UCSD-AML1 (cell line): ENCODE data around the gene DBNDD1.

ENCODE experiments used
- DNase-seq: peaks from one replicate; lab custom pipeline; 2025; ENCODE audit not compliant: unreplicated experiment; lab: John Stamatoyannopoulos, UW

The DBNDD1 gene

GRCh38 chr16:89965447-89966225 is 53.6 kb downstream of the DBNDD1 start:
- DNase-seq: no peak

DNA sequence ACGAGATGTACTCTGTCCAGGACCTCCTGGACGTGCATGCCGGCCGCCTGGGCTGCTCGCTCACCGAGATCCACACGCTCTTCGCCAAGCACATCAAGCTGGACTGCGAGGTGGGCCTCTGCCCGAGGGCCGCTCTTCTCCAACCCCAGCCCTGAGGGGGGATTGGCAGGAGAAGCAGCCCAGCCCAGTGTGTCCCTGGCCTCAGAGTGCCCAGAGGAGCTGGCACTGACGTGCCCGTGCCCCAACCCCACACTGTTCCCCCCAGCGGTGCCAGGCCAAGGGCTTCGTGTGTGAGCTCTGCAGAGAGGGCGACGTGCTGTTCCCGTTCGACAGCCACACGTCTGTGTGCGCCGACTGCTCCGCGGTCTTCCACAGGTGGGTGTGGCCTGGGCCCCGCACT is 55.1 kb downstream of the DBNDD1 start:
- no peak for DNase-seq

- DNase-seq: no peak
These were observed 56.3 kb downstream of the DBNDD1 start for GRCh38 chr16:89962754-89963498.

- DNase-seq: no peak
These were observed 57.3 kb downstream of the DBNDD1 start for GRCh38 chr16:89961920-89962319.

DNA sequence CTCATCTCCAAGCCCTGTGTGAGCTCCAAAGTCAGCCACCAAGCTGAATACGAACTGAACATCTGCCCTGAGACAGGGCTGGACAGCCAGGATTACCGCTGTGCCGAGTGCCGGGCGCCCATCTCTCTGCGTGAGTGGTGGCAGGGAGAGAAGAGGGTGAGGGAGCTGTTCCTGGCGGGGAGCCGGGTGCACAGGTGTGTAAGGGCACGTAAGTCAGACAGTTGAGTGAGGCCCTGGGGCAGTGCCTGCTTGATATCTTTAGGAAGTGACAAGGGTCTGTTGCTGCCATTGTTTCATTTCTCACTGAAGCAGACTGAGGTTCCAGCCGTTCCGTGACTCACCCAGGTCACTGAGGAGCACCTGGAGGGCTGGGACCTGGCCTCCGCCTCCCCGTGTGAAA is 58.3 kb downstream of the DBNDD1 start:
- DNase-seq: no peak

GRCh38 chr16:89958596-89958995 is 60.7 kb downstream of the DBNDD1 start:
- DNase-seq: no peak

- peak; percentile 33 for DNase-seq
These were observed 61.2 kb downstream of the DBNDD1 start for GRCh38 chr16:89958068-89958467.

- DNase-seq: no peak
These were observed 62.0 kb downstream of the DBNDD1 start for GRCh38 chr16:89957216-89957785.

DNA sequence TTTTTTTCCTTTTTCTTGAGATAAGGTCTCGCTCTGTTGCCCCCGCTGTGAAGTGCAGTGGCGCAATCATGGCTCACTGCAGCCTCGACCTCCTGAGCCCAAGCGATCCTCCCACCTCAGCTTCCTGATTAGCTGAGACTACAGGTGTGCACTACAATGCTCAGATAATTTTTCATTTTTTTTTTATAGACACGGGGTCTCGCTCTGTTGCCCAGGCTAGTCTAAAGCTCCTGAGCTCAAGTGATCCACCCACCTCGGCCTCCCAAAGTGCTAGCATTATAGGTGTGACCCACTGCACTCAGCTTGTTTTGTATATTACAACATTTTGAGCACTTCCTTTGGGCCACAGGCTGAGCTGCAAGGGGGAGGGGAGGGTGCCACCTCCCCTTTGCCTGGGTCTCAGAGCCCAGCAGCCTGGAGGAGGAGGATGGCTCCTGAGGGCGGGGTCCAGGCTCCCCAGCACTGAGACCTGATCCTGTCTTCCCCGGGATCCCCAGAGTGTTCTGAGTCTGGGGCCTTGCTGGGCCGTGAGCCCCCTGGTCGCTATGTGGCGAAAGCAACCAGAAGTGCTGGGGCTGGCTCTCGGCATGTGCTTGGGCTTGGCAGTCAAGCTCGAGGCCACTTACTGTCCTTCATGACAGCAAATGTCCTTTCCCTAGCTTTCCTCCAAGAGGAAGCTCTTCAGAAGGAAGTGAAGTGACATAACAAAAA is 62.6 kb downstream of the DBNDD1 start:
- no peak for DNase-seq

DNA sequence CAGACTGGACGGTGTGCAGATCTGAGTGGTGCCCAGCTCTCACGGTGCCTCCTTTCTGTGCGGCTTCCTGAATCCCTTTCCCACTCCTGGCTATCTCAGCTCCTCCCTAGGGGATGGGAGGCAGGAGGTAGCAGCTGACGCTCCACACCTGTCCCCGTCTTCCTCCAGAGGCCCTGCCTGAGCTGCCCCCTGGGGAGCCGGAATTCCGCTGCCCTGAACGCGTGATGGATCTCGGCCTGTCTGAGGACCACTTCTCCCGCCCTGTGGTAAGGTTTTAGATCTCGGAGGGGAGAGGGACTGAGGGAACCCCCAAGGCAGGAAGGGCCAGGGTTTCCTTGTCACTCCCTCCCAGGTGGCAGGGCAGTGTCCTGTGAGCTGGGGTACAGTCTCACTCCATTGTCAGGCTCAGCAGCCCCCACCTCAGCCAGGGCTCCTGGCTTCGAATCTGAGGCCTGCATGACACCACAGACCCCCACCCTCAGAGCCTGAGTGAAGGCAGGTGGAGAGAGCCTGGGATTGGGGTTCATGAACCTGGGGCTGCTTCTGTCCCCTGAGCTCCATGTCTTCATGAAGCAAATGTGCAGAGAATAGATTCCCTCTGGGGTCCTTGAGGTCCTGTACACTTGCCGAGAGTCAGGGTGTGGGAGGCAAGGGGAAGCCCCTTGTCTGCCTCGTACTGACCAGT is 64.1 kb downstream of the DBNDD1 start:
- no peak for DNase-seq
